HCT116 (cell line): ENCODE data around the gene SLC25A45. TPM values are rescaled to one million over a fixed set of nuclear protein-coding genes. Genes with fewer than 3 reads are reported as not detected.
A peak's percentile ranks its signal among the peaks of the same experiment; 100 is the strongest.

ENCODE experiments used
- ATAC-seq: fragments of 200-7000 bp; cut with Tn5 transposase; 2 replicates; pipeline ENCODE4 v1.9.1; 2020; ENCODE audit warnings: mild to moderate bottlenecking, moderate library complexity
- BruUV-seq: library from RNA; stranded (reverse); fragments of 400-500 nt; replicated peaks from 2 replicates; lab custom pipeline; 2021; lab: Mats Ljungman, UMichigan
- CTCF ChIA-PET: fragments of 300-600 bp; sonication (Branson Sonifier 250); formaldehyde crosslinking; loops from one replicate; lab custom pipeline; 2021; ENCODE audit warnings: antibody characterized with exemption; lab: Charles Lee
- POLR2A ChIA-PET: fragments of 300-600, 350-600 bp; sonication (Branson Sonifier 250); formaldehyde crosslinking; loops from one replicate; lab custom pipeline; 2021; ENCODE audit warnings: antibody characterized with exemption; lab: Charles Lee
- RAD21 ChIA-PET, 2 experiments: fragments of 300-600 bp; sonication (Branson Sonifier 250); formaldehyde crosslinking; loops; one replicate each; lab custom pipeline; 2023; ENCODE audit warnings: low total read pairs in 2 of 2; ENCODE audit not compliant: uncharacterized antibody in 2 of 2, unreplicated experiment in 2 of 2, low non-redundant PET in 1 of 2; lab: Charles Lee
- DNase-seq: peaks from one replicate; pipeline ENCODE4 v3.0.0-alpha.2; 2010; ENCODE audit warnings: low read depth, low spot score
- H2AFZ ChIP-seq: fragments of 200-600 bp; shearing (Covaris generic), sonication (generic); 2 replicates; pipeline ENCODE4 v1.6.1; 2017; ENCODE audit warnings: low read depth, mixed run types, mixed read lengths, antibody characterized with exemption, low read length; ENCODE audit not compliant: poor library complexity, severe bottlenecking
- H3K27ac ChIP-seq: 2 replicates; pipeline ENCODE4 v1.5.1; 2012; ENCODE audit warnings: low read depth, low read length
- H3K27me3 ChIP-seq: fragments of 200-600 bp; sonication (generic); 2 replicates; pipeline ENCODE4 v1.6.1; 2016; ENCODE audit warnings: mixed run types, low read length, mixed read lengths; ENCODE audit not compliant: insufficient read depth
- H3K36me3 ChIP-seq, 2 experiments: fragments of 200-500 bp in 1 of 2; fragments of 200-600 bp in 1 of 2; sonication (Bioruptor generic) in 1 of 2; sonication (generic) in 1 of 2; 2 replicates each; pipeline versions ENCODE4 v1.5.1 to v1.6.1; 2014 to 2016; ENCODE audit warnings: low read length in 2 of 2, inconsistent platforms in 1 of 2, mixed read lengths in 1 of 2, mixed run types in 1 of 2; ENCODE audit not compliant: insufficient read depth in 2 of 2, control insufficient read depth in 1 of 2
- H3K4me1 ChIP-seq, 2 experiments: fragments of 200-600 bp in 1 of 2; sonication (generic) in 1 of 2; 2 replicates each; pipeline versions ENCODE4 v1.5.1 to v1.6.1; 2012 to 2017; ENCODE audit warnings: low read length in 2 of 2, inconsistent platforms in 1 of 2, mild to moderate bottlenecking in 1 of 2, mixed read lengths in 1 of 2, mixed run types in 1 of 2, moderate library complexity in 1 of 2; ENCODE audit not compliant: insufficient read depth in 2 of 2, control insufficient read depth in 1 of 2
- H3K4me2 ChIP-seq: fragments of 200-600 bp; sonication (generic); 2 replicates; pipeline ENCODE4 v1.6.1; 2017; ENCODE audit warnings: mixed run types, low read length, mixed read lengths
- H3K4me3 ChIP-seq, 2 experiments: fragments of 200-600 bp in 1 of 2; sonication (generic) in 1 of 2; replicated peaks in 1 of 2; 2 replicates each; pipeline ENCODE4 v1.5.1; 2011 to 2016; ENCODE audit warnings: low read length in 2 of 2, control low read depth in 1 of 2, low read depth in 1 of 2, mild to moderate bottlenecking in 1 of 2, mixed read lengths in 1 of 2, mixed run types in 1 of 2
- H3K79me2 ChIP-seq: fragments of 200-600 bp; sonication (generic); 2 replicates; pipeline ENCODE4 v1.6.1; 2017; ENCODE audit warnings: mild to moderate bottlenecking, mixed run types, low read length, moderate library complexity, mixed read lengths; ENCODE audit not compliant: insufficient read depth
- H3K9ac ChIP-seq: fragments of 200-600 bp; sonication (generic); 2 replicates; pipeline ENCODE4 v1.6.1; 2016; ENCODE audit warnings: low read length, mixed read lengths
- H3K9me2 ChIP-seq: fragments of 200-600 bp; sonication (generic), shearing (Covaris generic); 2 replicates; pipeline ENCODE4 v1.6.1; 2017; ENCODE audit warnings: mixed run types, mild to moderate bottlenecking, moderate library complexity; ENCODE audit not compliant: insufficient read depth
- H3K9me3 ChIP-seq, 2 experiments: fragments of 200-500 bp in 1 of 2; fragments of 200-600 bp in 1 of 2; sonication (Bioruptor generic) in 1 of 2; sonication (generic) in 1 of 2; 2 replicates each; pipeline ENCODE4 v1.6.1; 2014 to 2017; ENCODE audit warnings: low read length in 2 of 2, mixed read lengths in 2 of 2, inconsistent platforms in 1 of 2, low read depth in 1 of 2, mild to moderate bottlenecking in 1 of 2, mixed run types in 1 of 2, moderate library complexity in 1 of 2; ENCODE audit not compliant: control insufficient read depth in 1 of 2, insufficient read depth in 1 of 2
- H4K20me1 ChIP-seq: fragments of 200-600 bp; sonication (generic), shearing (Covaris generic); 2 replicates; pipeline ENCODE4 v1.6.1; 2017; ENCODE audit warnings: mixed run types, mild to moderate bottlenecking, moderate library complexity; ENCODE audit not compliant: insufficient read depth
- CTCF ChIP-seq, 3 experiments: fragments of 200-600 bp in 1 of 3; sonication (generic) in 1 of 3; IDR thresholded peaks in 2 of 3; conservative IDR thresholded peaks in 1 of 3; 2 replicates each; pipeline ENCODE4 v1.5.1; 2012 to 2017; ENCODE audit warnings: low read depth in 2 of 3, low read length in 2 of 3, antibody characterized with exemption in 1 of 3, borderline replicate concordance in 1 of 3, control low read depth in 1 of 3, mild to moderate bottlenecking in 1 of 3, mixed read lengths in 1 of 3, mixed run types in 1 of 3, moderate library complexity in 1 of 3; ENCODE audit not compliant: insufficient read depth in 1 of 3
- EGR1 ChIP-seq: IDR thresholded peaks from 2 replicates; pipeline ENCODE4 v1.6.1; 2012; ENCODE audit warnings: low read depth
- EZH2 ChIP-seq: fragments of 200-600 bp; sonication (generic); IDR thresholded peaks from 2 replicates; pipeline ENCODE4 v1.6.1; 2017; ENCODE audit warnings: antibody characterized with exemption, mixed run types
- POLR2A ChIP-seq: IDR thresholded peaks from 2 replicates; pipeline ENCODE4 v1.7.0; 2011; ENCODE audit warnings: borderline replicate concordance; ENCODE audit not compliant: insufficient read depth, insufficient read length; ENCODE audit errors: extremely low read depth
- POLR2AphosphoS5 ChIP-seq: IDR thresholded peaks from 2 replicates; pipeline ENCODE4 v1.6.1; 2011; ENCODE audit warnings: mild to moderate bottlenecking, low read depth, low read length, moderate library complexity
- RAD21 ChIP-seq: IDR thresholded peaks from 2 replicates; pipeline ENCODE4 v1.6.1; 2012; ENCODE audit warnings: low read depth, mild to moderate bottlenecking
- SRF ChIP-seq: IDR thresholded peaks from 2 replicates; pipeline ENCODE4 v1.6.1; 2012; ENCODE audit warnings: low read depth
- TCF7L2 ChIP-seq: IDR thresholded peaks from 2 replicates; pipeline ENCODE4 v1.7.0; 2011; ENCODE audit warnings: borderline replicate concordance, inconsistent platforms; ENCODE audit not compliant: insufficient read depth, insufficient read length; ENCODE audit errors: extremely low read depth
- YY1 ChIP-seq: IDR thresholded peaks from 2 replicates; pipeline ENCODE4 v1.6.1; 2011; ENCODE audit warnings: low read length, low read depth, moderate library complexity, mild to moderate bottlenecking; ENCODE audit not compliant: insufficient replicate concordance; ENCODE audit errors: extremely low read depth
- ZBTB33 ChIP-seq: IDR thresholded peaks from 2 replicates; pipeline ENCODE4 v1.6.1; 2011; ENCODE audit warnings: mild to moderate bottlenecking, low read length, moderate library complexity; ENCODE audit not compliant: insufficient replicate concordance; ENCODE audit errors: extremely low read depth
- intact Hi-C: fragments of 100-400 bp; cut with micrococcal nuclease; formaldehyde crosslinking; loops from 2 replicates; pipeline ENCODE4 v1.10.0; 2022
- total RNA-seq: library from RNA; stranded (reverse); gene quantifications from one replicate; pipeline ENCODE4 v1.2.1, GENCODE V29; 2021; ENCODE audit not compliant: unreplicated experiment
- TF ChIP-seq, protein P1 (sequence below): IDR thresholded peaks from 2 replicates; pipeline ENCODE4 v1.6.1; 2012

Gene SLC25A45
- total RNA-seq, 1 experiment from 2014 or later = 3.9 TPM

GRCh38 chr11:65429724-65430405, 47.4 kb upstream of the SLC25A45 start:
- intact Hi-C loops = no loop called here
- peaks cover 19% of the 10 kb centered on the region for H4K20me1 ChIP-seq
- H3K4me2 ChIP-seq = no peak overlapping the region
- H3K9ac ChIP-seq = no peak overlapping the region
- H3K79me2 ChIP-seq = peaks cover 59% of the 10 kb centered on the region
- POLR2A ChIA-PET = interaction anchor here (1.1 kb wide), 1 partner anchor 69 kb away, joined by 4 read pairs; the partner anchor contains the start of gene MALAT1
- no peak overlapping the region for H2AFZ ChIP-seq
- H3K36me3 ChIP-seq = peaks cover 0 to 7% of the 10 kb centered on the region in 2 experiments; a peak in 1 of 4 replicates
- no peaks in the 10 kb centered on the region for H3K9me2 ChIP-seq
- H3K4me3 ChIP-seq = no peak overlapping the region
- CTCF ChIA-PET = interaction anchor here (1.0 kb wide), 1 partner anchor 39 kb away, joined by 4 read pairs; no protein-coding TSS in a partner anchor
- RAD21 ChIA-PET = no interaction called here
- H3K27ac ChIP-seq = peak overlapping the region; percentile 42; the same call in 1 of the 2 replicates
- H3K4me1 ChIP-seq = peaks cover 18 to 44% of the 10 kb centered on the region in 2 experiments
- BruUV-seq = no TSS peak
- TF ChIP-seq, protein P1, sequence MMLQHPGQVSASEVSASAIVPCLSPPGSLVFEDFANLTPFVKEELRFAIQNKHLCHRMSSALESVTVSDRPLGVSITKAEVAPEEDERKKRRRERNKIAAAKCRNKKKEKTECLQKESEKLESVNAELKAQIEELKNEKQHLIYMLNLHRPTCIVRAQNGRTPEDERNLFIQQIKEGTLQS = no peak
- TF ChIP-seq TCF7L2 = no peak
- no peak for TF ChIP-seq YY1
- no peak for TF ChIP-seq ZBTB33
- TF ChIP-seq CTCF (IDR thresholded peaks at IDR 0.05 in 2 of 3, conservative IDR thresholded peaks at IDR 0.05 in 1 of 3; ENCODE audit: borderline replicate concordance in 1 of 3, insufficient read depth in 1 of 3, low read depth in 2 of 3, low read length in 2 of 3) = no peak
- no peak for TF ChIP-seq EZH2
- 0 out of 2 replicates have a peak, but pooled peaks have one; percentile 49 for TF ChIP-seq POLR2AphosphoS5
- peak; percentile 47 for TF ChIP-seq POLR2A
- no peak for TF ChIP-seq EGR1
- TF ChIP-seq SRF = no peak
- no peak for TF ChIP-seq RAD21
- TF ChIP-seq, all 23 proteins: peak for 2
- no peaks in the 10 kb centered on the region for H3K9me3 ChIP-seq
- ATAC-seq (no peak), DNase-seq (no peak)
- H3K27me3 ChIP-seq = no peaks in the 10 kb centered on the region
